ENCODE measurements around the gene TAPBP. TPM values are rescaled to one million over a fixed set of nuclear protein-coding genes. Genes with fewer than 3 reads are reported as not detected.

TAPBP gene
- total and polyA plus RNA-seq, 2 of the 8 experiments (the other 6 are each of a cell fraction or from before 2014, with no cell fraction given): 24.5 to 35.4 TPM

GRCh38 chr6:33335916-33336315, 22.0 kb upstream of the TAPBP start (continued):
- TF ChIP-seq SP1 (IDR thresholded peaks at IDR 0.05; ENCODE audit: low read depth, low read length) (no peak), HDAC6 (IDR thresholded peaks at IDR 0.05; ENCODE audit: low read depth, low read length) (no peak), CBX8 (IDR thresholded peaks at IDR 0.05; ENCODE audit: borderline replicate concordance, low read depth, low read length) (no peak), CEBPB (IDR thresholded peaks at IDR 0.05; ENCODE audit: low read depth, low read length) (no peak)

Measured in H1 (cell line).